Nephron progenitor cell (in vitro differentiated cells): ENCODE measurements around the gene WNT2.

Experiments used
- DNase-seq: peaks from one replicate; pipeline ENCODE4 v3.0.0; 2021
- H3K27ac Mint-ChIP-seq: 2 replicates; pipeline ENCODE4 v1.8.0; 2021; ENCODE audit warnings: mild to moderate bottlenecking, moderate library complexity, mixed read lengths
- H3K27me3 Mint-ChIP-seq: 2 replicates; pipeline ENCODE4 v1.8.0; 2021; ENCODE audit warnings: mild to moderate bottlenecking, low read depth, mixed read lengths; ENCODE audit not compliant: poor library complexity
- H3K36me3 Mint-ChIP-seq: 2 replicates; pipeline ENCODE4 v1.8.0; 2021; ENCODE audit warnings: low read depth, mixed read lengths
- H3K4me1 Mint-ChIP-seq: 2 replicates; pipeline ENCODE4 v1.8.0; 2021; ENCODE audit warnings: mixed read lengths
- H3K4me3 Mint-ChIP-seq: 2 replicates; pipeline ENCODE4 v1.8.0; 2021; ENCODE audit warnings: mild to moderate bottlenecking, moderate library complexity, mixed read lengths
- H3K9me3 Mint-ChIP-seq: 2 replicates; pipeline ENCODE4 v1.8.0; 2021; ENCODE audit warnings: mild to moderate bottlenecking, moderate library complexity, mixed read lengths
- CTCF ChIP-seq: fragments of 200-600 bp; sonication (generic); IDR thresholded peaks from 2 replicates; pipeline ENCODE4 v1.5.0; 2021; ENCODE audit warnings: antibody characterized with exemption

Gene WNT2

DNA sequence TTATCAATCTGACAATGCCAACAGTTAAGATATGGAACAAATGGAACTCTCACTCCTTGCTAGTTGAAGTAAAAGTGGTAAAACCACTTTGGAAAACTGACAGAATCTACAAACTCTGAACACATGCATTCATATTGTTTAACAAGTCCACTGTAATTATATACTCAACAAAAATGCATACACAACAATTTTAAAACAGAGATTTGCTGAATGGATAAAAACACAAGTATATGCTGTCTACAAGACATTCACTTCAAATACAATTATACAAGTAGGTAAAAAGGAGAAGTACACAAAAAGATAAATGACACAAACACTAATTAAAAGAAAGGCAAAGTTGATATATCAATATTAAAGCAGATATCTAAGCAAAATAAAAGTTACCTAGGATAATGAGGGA is 9.2 kb upstream of the WNT2 start:
- Mint-ChIP-seq H3K4me1 (no peaks in the 10 kb centered on the region), H3K4me3 (no peak overlapping the region), H3K27ac (no peak overlapping the region), H3K27me3 (peaks cover 24% of the 10 kb centered on the region), H3K36me3 (peaks cover 11% of the 10 kb centered on the region), H3K9me3 (peaks cover 33% of the 10 kb centered on the region)
- no peak for DNase-seq
- no peak for TF ChIP-seq CTCF

DNA sequence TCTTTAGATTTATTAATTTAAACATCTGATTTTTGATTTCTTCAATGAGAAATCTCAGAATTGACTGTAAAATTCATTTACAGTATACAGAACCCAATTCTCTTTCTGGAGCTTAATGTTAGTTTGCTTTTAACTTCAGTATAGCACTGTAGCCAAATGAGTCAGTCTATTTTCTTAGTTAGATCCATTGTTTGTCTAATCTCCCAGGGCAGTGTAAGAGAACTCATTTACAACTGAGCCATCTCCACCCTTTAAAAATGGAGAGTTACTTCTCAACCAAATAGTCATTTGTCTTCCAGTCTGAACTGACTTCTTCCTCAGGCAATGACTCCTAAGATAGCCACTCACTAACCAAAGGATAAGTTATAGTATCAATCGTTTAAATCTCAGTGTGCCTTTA is 3.0 kb upstream of the WNT2 start:
- Mint-ChIP-seq H3K4me1 (peaks cover 17% of the 10 kb centered on the region), H3K36me3 (peaks cover 23% of the 10 kb centered on the region), H3K27ac (no peak overlapping the region), H3K27me3 (peaks cover 76% of the 10 kb centered on the region), H3K9me3 (peaks cover 48% of the 10 kb centered on the region), H3K4me3 (no peak overlapping the region)
- no peak for DNase-seq
- TF ChIP-seq CTCF, result no peak

DNA sequence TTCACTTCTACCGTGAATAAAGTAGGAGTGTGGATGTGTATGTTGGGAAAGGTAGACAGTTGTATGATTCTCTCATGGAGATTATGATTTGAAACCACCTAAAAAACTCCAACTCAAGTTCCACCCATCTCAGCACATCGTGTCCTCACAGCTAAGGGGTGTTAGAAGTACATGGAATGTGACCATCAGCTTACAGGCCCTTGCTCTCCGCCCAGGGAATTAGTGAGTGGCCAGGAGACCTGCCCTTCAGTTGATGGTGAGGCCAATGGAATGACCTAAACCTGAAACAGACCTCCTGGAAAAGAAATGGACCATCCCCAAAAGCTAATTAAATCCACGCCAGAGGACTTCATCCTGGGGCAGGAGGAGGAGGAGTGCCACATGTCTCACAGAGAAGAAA is 2.1 kb upstream of the WNT2 start:
- H3K9me3 Mint-ChIP-seq, result peaks cover 39% of the 10 kb centered on the region
- H3K27me3 Mint-ChIP-seq, result peaks cover 83% of the 10 kb centered on the region
- H3K4me3 Mint-ChIP-seq, result peak overlapping the region; percentile 90
- H3K36me3 Mint-ChIP-seq, result peaks cover 23% of the 10 kb centered on the region
- peaks cover 17% of the 10 kb centered on the region for H3K4me1 Mint-ChIP-seq
- DNase-seq, result no peak
- no peak for TF ChIP-seq CTCF
- H3K27ac Mint-ChIP-seq, result no peak overlapping the region

GRCh38 chr7:117323851-117324711 is 1.2 kb upstream of the WNT2 start:
- Mint-ChIP-seq H3K4me1 (peaks cover 17% of the 10 kb centered on the region), H3K36me3 (peaks cover 23% of the 10 kb centered on the region), H3K27me3 (peaks cover 88% of the 10 kb centered on the region), H3K9me3 (peaks cover 37% of the 10 kb centered on the region), H3K4me3 (peak overlapping the region; percentile 90), H3K27ac (no peak overlapping the region)
- TF ChIP-seq CTCF, result no peak
- peak; percentile 61 for DNase-seq

DNA sequence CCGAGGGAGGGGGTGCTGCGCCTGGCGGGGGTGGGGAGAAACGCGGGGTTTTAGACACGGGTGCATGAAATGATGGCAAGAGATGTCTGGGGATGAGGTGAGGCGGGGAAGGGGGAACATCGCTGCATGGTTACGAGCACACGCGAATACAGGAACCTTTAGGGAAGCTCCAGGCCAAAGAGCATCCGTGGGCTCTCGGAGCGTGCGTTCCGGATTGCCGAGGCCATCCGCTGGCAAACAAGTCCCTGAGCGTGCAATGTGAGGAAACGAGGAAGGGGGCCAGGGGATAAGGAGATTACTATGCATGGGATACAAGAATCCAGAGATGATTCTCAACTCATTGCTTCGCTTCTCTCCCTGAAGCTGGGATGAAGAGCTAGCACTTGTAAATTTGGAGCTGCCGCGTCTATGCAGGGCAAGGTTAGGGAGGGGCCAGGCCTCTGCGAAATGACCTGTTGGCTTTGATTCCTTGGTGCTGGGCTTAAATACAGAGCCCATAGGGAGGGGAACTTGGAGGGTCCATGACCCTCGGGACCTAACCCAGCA is 520 bp upstream of the WNT2 start:
- Mint-ChIP-seq H3K27me3 (peaks cover 90% of the 10 kb centered on the region), H3K27ac (no peak overlapping the region), H3K36me3 (peaks cover 18% of the 10 kb centered on the region), H3K4me3 (peak overlapping the region; percentile 90), H3K4me1 (peaks cover 17% of the 10 kb centered on the region), H3K9me3 (peaks cover 32% of the 10 kb centered on the region)
- no peak for DNase-seq
- TF ChIP-seq CTCF, result no peak
